ENCODE data around the gene NYAP2. TPM values are rescaled to one million over a fixed set of nuclear protein-coding genes. Genes with fewer than 3 reads are reported as not detected.

The NYAP2 gene
- total RNA-seq, 2 donors from 2014 or later, result not detected

GRCh38 chr2:225452677-225453076 is 53.2 kb downstream of the NYAP2 start:
- DNase-seq (ENCODE audit: low spot score) (no peak), ATAC-seq (no peak)
- H3K27ac Mint-ChIP-seq, result no peak overlapping the region
- H3K36me3 Mint-ChIP-seq, result no peaks in the 10 kb centered on the region
- H3K27me3 Mint-ChIP-seq, result peaks cover 9 to 18% of the 10 kb centered on the region in 2 donors
- no peak overlapping the region for H3K4me3 Mint-ChIP-seq
- no peaks in the 10 kb centered on the region for H3K4me1 Mint-ChIP-seq (ENCODE audit: low read depth in 2 of 2)
- H3K9me3 Mint-ChIP-seq, result no peaks in the 10 kb centered on the region

GRCh38 chr2:225454412-225454811 is 54.9 kb downstream of the NYAP2 start:
- no peak overlapping the region for H3K4me3 Mint-ChIP-seq
- H3K36me3 Mint-ChIP-seq, result no peaks in the 10 kb centered on the region
- no peaks in the 10 kb centered on the region for H3K4me1 Mint-ChIP-seq (ENCODE audit: low read depth in 2 of 2)
- peaks cover 9% of the 10 kb centered on the region in 2 donors for H3K27me3 Mint-ChIP-seq
- ATAC-seq (no peak), DNase-seq (ENCODE audit: low spot score) (no peak)
- H3K9me3 Mint-ChIP-seq, result no peaks in the 10 kb centered on the region
- H3K27ac Mint-ChIP-seq, result no peak overlapping the region

GRCh38 chr2:225456619-225457260 is 57.2 kb downstream of the NYAP2 start:
- H3K4me3 Mint-ChIP-seq, result no peak overlapping the region
- DNase-seq (ENCODE audit: low spot score), result no peak
- no peaks in the 10 kb centered on the region for H3K36me3 Mint-ChIP-seq
- H3K4me1 Mint-ChIP-seq (ENCODE audit: low read depth in 2 of 2), result no peaks in the 10 kb centered on the region
- no peaks in the 10 kb centered on the region for H3K9me3 Mint-ChIP-seq
- H3K27me3 Mint-ChIP-seq, result peaks cover 8 to 9% of the 10 kb centered on the region in 2 donors
- no peak overlapping the region for H3K27ac Mint-ChIP-seq
- ATAC-seq, result no peak

- DNase-seq (ENCODE audit: low spot score) (no peak), ATAC-seq (no peak)
- H3K4me1 Mint-ChIP-seq (ENCODE audit: low read depth in 2 of 2), result no peaks in the 10 kb centered on the region
- H3K27me3 Mint-ChIP-seq, result peaks cover 6 to 9% of the 10 kb centered on the region in 2 donors
- no peaks in the 10 kb centered on the region for H3K9me3 Mint-ChIP-seq
- no peaks in the 10 kb centered on the region for H3K36me3 Mint-ChIP-seq
- no peak overlapping the region for H3K4me3 Mint-ChIP-seq
- no peak overlapping the region for H3K27ac Mint-ChIP-seq
These were observed 58.0 kb downstream of the NYAP2 start for GRCh38 chr2:225457482-225457881.

- Mint-ChIP-seq H3K27ac (no peak overlapping the region), H3K27me3 (peaks cover 6 to 9% of the 10 kb centered on the region in 2 donors), H3K4me3 (no peak overlapping the region), H3K4me1 (ENCODE audit: low read depth in 2 of 2) (no peaks in the 10 kb centered on the region), H3K36me3 (no peaks in the 10 kb centered on the region), H3K9me3 (no peaks in the 10 kb centered on the region)
- ATAC-seq, result no peak
- DNase-seq (ENCODE audit: low spot score), result no peak
These were observed 59.1 kb downstream of the NYAP2 start for GRCh38 chr2:225458431-225459117.

- Mint-ChIP-seq H3K4me1 (ENCODE audit: low read depth in 2 of 2) (peaks cover 9 to 12% of the 10 kb centered on the region in 2 donors), H3K9me3 (no peaks in the 10 kb centered on the region), H3K27ac (no peak overlapping the region), H3K4me3 (no peak overlapping the region), H3K36me3 (no peaks in the 10 kb centered on the region), H3K27me3 (peaks cover 3% of the 10 kb centered on the region in 2 donors)
- DNase-seq (ENCODE audit: low spot score), result no peak
- no peak for ATAC-seq
These were observed 62.9 kb downstream of the NYAP2 start for GRCh38 chr2:225462417-225462816.

GRCh38 chr2:225462945-225463344 is 63.4 kb downstream of the NYAP2 start:
- DNase-seq (ENCODE audit: low spot score) (no peak), ATAC-seq (no peak)
- no peak overlapping the region for H3K4me3 Mint-ChIP-seq
- peaks cover 9 to 17% of the 10 kb centered on the region in 2 donors for H3K4me1 Mint-ChIP-seq (ENCODE audit: low read depth in 2 of 2)
- H3K27ac Mint-ChIP-seq, result no peak overlapping the region
- no peaks in the 10 kb centered on the region for H3K9me3 Mint-ChIP-seq
- no peaks in the 10 kb centered on the region for H3K36me3 Mint-ChIP-seq
- H3K27me3 Mint-ChIP-seq, result peaks cover 0 to 3% of the 10 kb centered on the region in 2 donors

- peaks cover under 1% of the 10 kb centered on the region for H3K9me3 Mint-ChIP-seq
- ATAC-seq, result no peak
- peaks cover 0 to 4% of the 10 kb centered on the region in 2 donors for H3K27me3 Mint-ChIP-seq
- no peak for DNase-seq (ENCODE audit: low spot score)
- H3K36me3 Mint-ChIP-seq, result no peaks in the 10 kb centered on the region
- no peak overlapping the region for H3K4me3 Mint-ChIP-seq
- peak overlapping the region in 1 of 2 donors; percentile 1 for H3K27ac Mint-ChIP-seq
- peaks cover 14 to 22% of the 10 kb centered on the region in 2 donors for H3K4me1 Mint-ChIP-seq (ENCODE audit: low read depth in 2 of 2)
These were observed 63.9 kb downstream of the NYAP2 start for GRCh38 chr2:225463449-225463848.

GRCh38 chr2:225464346-225465025 is 65.0 kb downstream of the NYAP2 start:
- H3K27ac Mint-ChIP-seq, result peak overlapping the region in 1 of 2 donors; percentile 1
- peaks cover 0 to 2% of the 10 kb centered on the region in 2 donors for H3K27me3 Mint-ChIP-seq
- ATAC-seq (peak; percentile 48 to 54), DNase-seq (ENCODE audit: low spot score) (no peak)
- peaks cover 3% of the 10 kb centered on the region for H3K9me3 Mint-ChIP-seq
- no peaks in the 10 kb centered on the region for H3K36me3 Mint-ChIP-seq
- peak overlapping the region; percentile 74 for H3K4me3 Mint-ChIP-seq
- H3K4me1 Mint-ChIP-seq (ENCODE audit: low read depth in 2 of 2), result peaks cover 17 to 25% of the 10 kb centered on the region in 2 donors

GRCh38 chr2:225465827-225466226 is 66.3 kb downstream of the NYAP2 start:
- peaks cover 3% of the 10 kb centered on the region for H3K9me3 Mint-ChIP-seq
- no peak overlapping the region for H3K4me3 Mint-ChIP-seq
- peaks cover 0 to 2% of the 10 kb centered on the region in 2 donors for H3K27me3 Mint-ChIP-seq
- peaks cover 20 to 25% of the 10 kb centered on the region in 2 donors for H3K4me1 Mint-ChIP-seq (ENCODE audit: low read depth in 2 of 2)
- no peak for DNase-seq (ENCODE audit: low spot score)
- ATAC-seq, result no peak
- no peak overlapping the region for H3K27ac Mint-ChIP-seq
- no peaks in the 10 kb centered on the region for H3K36me3 Mint-ChIP-seq

GRCh38 chr2:225466891-225467604 is 67.5 kb downstream of the NYAP2 start:
- Mint-ChIP-seq H3K9me3 (peaks cover 3% of the 10 kb centered on the region), H3K36me3 (no peaks in the 10 kb centered on the region), H3K4me3 (no peak overlapping the region), H3K4me1 (ENCODE audit: low read depth in 2 of 2) (peaks cover 20 to 25% of the 10 kb centered on the region in 2 donors), H3K27me3 (peaks cover 0 to 2% of the 10 kb centered on the region in 2 donors), H3K27ac (no peak overlapping the region)
- ATAC-seq (no peak), DNase-seq (ENCODE audit: low spot score) (no peak)

- ATAC-seq (no peak), DNase-seq (ENCODE audit: low spot score) (no peak)
- H3K27ac Mint-ChIP-seq, result no peak overlapping the region
- peaks cover 0 to 2% of the 10 kb centered on the region in 2 donors for H3K27me3 Mint-ChIP-seq
- no peak overlapping the region for H3K4me3 Mint-ChIP-seq
- H3K9me3 Mint-ChIP-seq, result peaks cover 3% of the 10 kb centered on the region
- H3K36me3 Mint-ChIP-seq, result no peaks in the 10 kb centered on the region
- H3K4me1 Mint-ChIP-seq (ENCODE audit: low read depth in 2 of 2), result peaks cover 20 to 25% of the 10 kb centered on the region in 2 donors
These were observed 68.6 kb downstream of the NYAP2 start for GRCh38 chr2:225468131-225468530.

GRCh38 chr2:225471039-225471438 is 71.5 kb downstream of the NYAP2 start:
- no peak overlapping the region for H3K4me3 Mint-ChIP-seq
- peaks cover 3% of the 10 kb centered on the region for H3K9me3 Mint-ChIP-seq
- DNase-seq (ENCODE audit: low spot score) (no peak), ATAC-seq (no peak)
- peaks cover 0 to 5% of the 10 kb centered on the region in 2 donors for H3K27me3 Mint-ChIP-seq
- H3K27ac Mint-ChIP-seq, result no peak overlapping the region
- peaks cover 11 to 14% of the 10 kb centered on the region in 2 donors for H3K4me1 Mint-ChIP-seq (ENCODE audit: low read depth in 2 of 2)
- no peaks in the 10 kb centered on the region for H3K36me3 Mint-ChIP-seq
